ENCODE data around the gene KRT23.

Gene KRT23

GRCh38 chr17:40962059-40962561 lies 24.7 kb upstream of the KRT23 start:
- Histone ChIP-seq H3F3A (ENCODE audit: control insufficient read depth, insufficient read depth) (no peaks in the 10 kb centered on the region), H3K36me3 (ENCODE audit: control insufficient read depth, low read length) (no peaks in the 10 kb centered on the region), H3K27me3 (ENCODE audit: control insufficient read depth, low read length) (peaks cover 4% of the 10 kb centered on the region), H3K4me1 (ENCODE audit: control insufficient read depth, low read length) (no peaks in the 10 kb centered on the region), H3K9me3 (ENCODE audit: control insufficient read depth, insufficient read depth, low read length) (no peaks in the 10 kb centered on the region), H3K79me2 (ENCODE audit: control insufficient read depth, low read length) (no peaks in the 10 kb centered on the region), H3K4me2 (ENCODE audit: low read length) (no peak overlapping the region), H3K4me3 (ENCODE audit: low read length) (no peak overlapping the region), H3K27ac (ENCODE audit: low read depth, low read length) (no peak overlapping the region), H4K20me1 (ENCODE audit: control insufficient read depth, insufficient read depth, low read depth, low read length) (no peaks in the 10 kb centered on the region), H3K9me2 (replicated peaks; ENCODE audit: control insufficient read depth, low read length) (no peaks in the 10 kb centered on the region)
- TF ChIP-seq CTCF (IDR thresholded peaks at IDR 0.05; ENCODE audit: low read depth, low read length, poor library complexity, severe bottlenecking) (no peak), EZH2phosphoT487 (IDR thresholded peaks at IDR 0.05; ENCODE audit: borderline replicate concordance, low read length) (no peak)

GRCh38 chr17:40961591-40961990 lies 24.1 kb upstream of the KRT23 start:
- Histone ChIP-seq H3K9me3 (ENCODE audit: control insufficient read depth, insufficient read depth, low read length) (no peaks in the 10 kb centered on the region), H3K36me3 (ENCODE audit: control insufficient read depth, low read length) (no peaks in the 10 kb centered on the region), H3K4me3 (ENCODE audit: low read length) (no peak overlapping the region), H3K79me2 (ENCODE audit: control insufficient read depth, low read length) (no peaks in the 10 kb centered on the region), H4K20me1 (ENCODE audit: control insufficient read depth, insufficient read depth, low read depth, low read length) (no peaks in the 10 kb centered on the region), H3K4me2 (ENCODE audit: low read length) (no peak overlapping the region), H3K4me1 (ENCODE audit: control insufficient read depth, low read length) (no peaks in the 10 kb centered on the region), H3F3A (ENCODE audit: control insufficient read depth, insufficient read depth) (no peaks in the 10 kb centered on the region), H3K27ac (ENCODE audit: low read depth, low read length) (no peak overlapping the region), H3K27me3 (ENCODE audit: control insufficient read depth, low read length) (peaks cover 4% of the 10 kb centered on the region), H3K9me2 (replicated peaks; ENCODE audit: control insufficient read depth, low read length) (no peaks in the 10 kb centered on the region)
- no peak for TF ChIP-seq CTCF (IDR thresholded peaks at IDR 0.05; ENCODE audit: low read depth, low read length, poor library complexity, severe bottlenecking)
- TF ChIP-seq EZH2phosphoT487 (IDR thresholded peaks at IDR 0.05; ENCODE audit: borderline replicate concordance, low read length): no peak

GRCh38 chr17:40960144-40960543 lies 22.7 kb upstream of the KRT23 start:
- peaks cover 4% of the 10 kb centered on the region for H3K27me3 ChIP-seq (ENCODE audit: control insufficient read depth, low read length)
- H3K36me3 ChIP-seq (ENCODE audit: control insufficient read depth, low read length): no peaks in the 10 kb centered on the region
- no peak overlapping the region for H3K4me2 ChIP-seq (ENCODE audit: low read length)
- no peaks in the 10 kb centered on the region for H3F3A ChIP-seq (ENCODE audit: control insufficient read depth, insufficient read depth)
- no peaks in the 10 kb centered on the region for H3K9me2 ChIP-seq (replicated peaks; ENCODE audit: control insufficient read depth, low read length)
- TF ChIP-seq EZH2phosphoT487 (IDR thresholded peaks at IDR 0.05; ENCODE audit: borderline replicate concordance, low read length) (no peak), CTCF (IDR thresholded peaks at IDR 0.05; ENCODE audit: low read depth, low read length, poor library complexity, severe bottlenecking) (no peak)
- no peak overlapping the region for H3K4me3 ChIP-seq (ENCODE audit: low read length)
- no peaks in the 10 kb centered on the region for H4K20me1 ChIP-seq (ENCODE audit: control insufficient read depth, insufficient read depth, low read depth, low read length)
- no peaks in the 10 kb centered on the region for H3K9me3 ChIP-seq (ENCODE audit: control insufficient read depth, insufficient read depth, low read length)
- no peaks in the 10 kb centered on the region for H3K4me1 ChIP-seq (ENCODE audit: control insufficient read depth, low read length)
- no peaks in the 10 kb centered on the region for H3K79me2 ChIP-seq (ENCODE audit: control insufficient read depth, low read length)
- H3K27ac ChIP-seq (ENCODE audit: low read depth, low read length): no peak overlapping the region

Measured in DOHH2 (cell line).